Activated CD4-positive, alpha-beta T cell treated with anti-CD3 and anti-CD28 coated beads, Interleukin-2, amount 50 U/mL, for 24 hours (primary cell): ENCODE measurements around the gene AMPH.

Experiments
- DNase-seq, 2 donors: peaks; one replicate each; pipeline ENCODE4 v3.0.0-alpha.2; 2020; ENCODE audit warnings: low read depth in 1 of 2, low spot score in 1 of 2

Gene AMPH

DNA sequence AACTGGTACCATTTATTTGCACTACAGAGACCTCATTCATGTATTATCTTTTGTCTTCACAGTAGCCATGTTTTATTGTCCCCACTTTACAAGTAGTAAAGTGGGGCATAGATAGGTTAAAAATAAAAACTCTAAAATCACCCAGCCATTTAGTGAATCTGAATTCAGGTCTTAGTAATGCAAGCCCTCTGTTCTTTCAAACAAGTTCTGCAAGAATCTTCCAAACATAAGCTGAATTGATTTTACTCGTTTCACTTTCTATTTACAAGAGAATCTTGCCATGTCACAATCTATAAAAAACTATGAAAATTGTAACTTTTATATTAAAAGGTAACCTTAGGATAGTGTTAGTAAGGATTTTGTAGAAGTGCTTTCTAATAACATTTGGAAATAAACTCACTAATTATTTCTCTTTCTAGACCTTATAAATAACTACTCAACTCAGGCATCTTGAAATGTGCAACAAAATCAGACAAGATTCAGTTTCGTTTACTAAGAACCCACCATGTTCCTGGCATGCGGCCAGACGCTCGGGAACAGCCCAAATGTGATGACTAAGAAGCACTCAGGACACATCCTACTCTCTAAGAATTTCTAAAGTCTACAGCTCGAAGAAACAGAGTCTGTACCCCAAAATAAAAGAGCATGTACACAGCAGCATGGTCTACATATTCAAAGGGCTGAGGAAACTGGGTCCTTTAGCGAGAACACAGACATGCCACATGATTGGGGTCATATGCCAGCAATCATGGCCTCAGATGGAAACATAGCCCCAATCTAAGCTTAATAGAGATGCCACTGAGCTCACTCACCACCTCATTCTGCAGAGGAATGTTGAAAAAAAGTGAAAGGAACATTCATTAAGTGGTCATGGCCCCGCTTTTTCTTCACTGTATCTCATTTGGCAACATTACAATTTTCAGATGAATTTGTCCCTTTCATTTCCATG, 167.6 kb downstream of the AMPH start:
- DNase-seq, result peak; percentile 70 to 81

DNA sequence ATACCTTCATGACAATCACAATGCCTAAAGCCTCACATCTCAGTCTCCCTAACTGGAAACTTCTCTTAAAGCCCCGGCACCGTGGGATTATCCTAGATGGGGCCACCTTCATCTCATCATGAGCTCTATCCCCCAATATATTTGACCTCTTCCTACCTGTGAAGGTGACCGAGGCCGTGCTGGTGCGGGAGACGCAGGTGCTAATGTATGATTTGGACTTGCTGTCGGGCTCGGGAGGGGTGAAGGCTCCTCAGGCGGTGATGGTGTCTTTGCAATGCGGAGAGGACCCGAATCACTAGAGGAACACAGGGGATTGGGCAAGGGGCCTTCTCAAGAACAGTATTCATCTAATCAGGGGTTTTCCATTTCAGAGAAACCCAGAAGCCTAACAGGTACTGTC, 168.4 kb downstream of the AMPH start:
- DNase-seq, result no peak

DNA sequence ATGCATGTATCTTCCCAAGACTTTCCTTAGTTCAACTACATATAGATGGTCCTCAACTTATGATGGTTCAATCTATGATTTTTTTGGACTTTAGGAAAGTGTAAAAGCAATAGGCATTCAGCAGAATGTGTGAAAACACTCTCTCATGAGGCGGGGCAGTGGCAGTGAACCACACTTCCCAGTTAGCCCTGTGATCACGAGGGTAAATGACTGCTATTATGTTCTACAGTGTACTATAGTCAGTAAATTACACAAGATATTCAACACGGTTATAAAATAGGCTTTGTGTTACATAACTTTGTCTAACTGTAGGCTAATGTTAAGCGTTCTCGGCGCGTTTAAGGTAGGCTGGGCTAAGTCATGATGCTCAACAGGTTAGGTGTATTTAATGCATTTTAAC, 169.3 kb downstream of the AMPH start:
- DNase-seq, result no peak

DNA sequence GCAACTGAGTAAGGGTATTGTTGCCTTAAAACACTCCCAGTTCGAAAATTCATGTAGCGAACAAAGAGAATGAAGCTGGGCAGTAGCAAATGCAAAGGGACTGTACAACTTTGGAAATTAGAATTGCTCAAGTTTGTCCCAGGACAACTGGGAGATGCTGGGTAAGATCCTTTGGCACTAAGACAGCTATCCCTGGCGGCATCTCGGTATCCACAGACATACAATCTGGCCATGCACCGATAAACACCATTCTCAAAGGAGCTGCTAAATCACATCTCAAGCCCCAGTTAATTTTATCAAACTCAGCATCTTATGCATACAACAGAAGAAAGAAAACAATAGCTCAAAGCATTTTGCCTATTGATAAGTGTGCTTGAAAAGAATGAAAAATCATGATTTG, 177.3 kb downstream of the AMPH start:
- DNase-seq, result no peak

DNA sequence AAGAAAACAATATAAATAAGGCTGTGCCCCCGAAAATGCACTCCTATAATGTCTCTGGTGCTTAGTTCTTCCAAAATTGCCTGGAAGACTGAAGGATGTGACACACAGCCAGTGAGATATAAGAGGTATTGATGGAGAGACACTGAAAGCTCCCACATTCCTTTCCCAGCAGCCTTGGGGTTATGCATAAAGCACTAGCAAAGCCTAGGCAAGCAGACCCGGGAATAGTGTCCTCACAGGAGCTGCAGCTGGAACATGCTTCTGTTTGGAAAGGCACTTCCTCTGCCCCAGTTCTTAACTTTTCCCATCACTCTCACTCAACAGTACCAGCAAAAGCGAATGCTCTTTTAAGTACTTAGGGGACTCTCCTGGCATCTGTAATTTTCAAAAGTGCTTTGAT, 178.0 kb downstream of the AMPH start:
- no peak for DNase-seq

DNA sequence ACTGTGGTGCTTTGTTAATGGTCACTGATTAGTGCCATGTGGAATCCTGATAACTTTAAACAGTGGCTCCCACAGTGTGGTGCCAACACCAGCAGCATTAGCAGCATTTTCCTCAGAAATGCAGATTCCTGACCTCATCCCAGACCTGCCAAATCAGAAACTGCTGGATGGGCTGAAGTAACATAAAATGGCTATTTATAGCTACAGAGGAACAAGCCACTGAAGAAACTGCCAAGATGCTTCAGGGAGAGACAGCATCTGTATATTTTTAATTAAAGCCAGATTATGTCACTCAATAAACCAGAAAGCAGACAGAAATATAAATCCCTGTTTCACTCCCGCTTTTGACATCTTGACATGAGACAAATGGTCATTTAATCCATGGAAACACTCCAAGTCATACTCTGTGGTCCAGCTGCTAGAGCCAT, 178.5 kb downstream of the AMPH start:
- DNase-seq, result no peak

DNA sequence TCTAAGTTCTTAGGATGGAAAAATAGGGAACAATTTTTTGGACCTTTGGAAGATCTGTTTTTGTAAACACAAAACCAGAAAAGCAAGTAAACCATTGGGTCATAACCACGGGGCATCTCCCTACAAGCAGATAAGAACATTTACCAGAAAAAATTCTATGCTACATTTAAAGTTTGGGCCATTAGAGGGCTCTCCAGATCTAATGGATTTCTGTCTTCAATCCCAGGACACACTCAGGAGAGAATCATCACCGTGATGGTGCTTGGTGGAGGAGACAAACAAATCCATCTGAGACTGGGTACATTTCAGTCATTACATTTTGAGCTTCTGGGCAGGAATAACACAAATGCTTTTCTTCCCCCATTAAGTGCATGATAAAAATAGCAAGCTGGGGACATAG, 179.3 kb downstream of the AMPH start:
- no peak for DNase-seq

DNA sequence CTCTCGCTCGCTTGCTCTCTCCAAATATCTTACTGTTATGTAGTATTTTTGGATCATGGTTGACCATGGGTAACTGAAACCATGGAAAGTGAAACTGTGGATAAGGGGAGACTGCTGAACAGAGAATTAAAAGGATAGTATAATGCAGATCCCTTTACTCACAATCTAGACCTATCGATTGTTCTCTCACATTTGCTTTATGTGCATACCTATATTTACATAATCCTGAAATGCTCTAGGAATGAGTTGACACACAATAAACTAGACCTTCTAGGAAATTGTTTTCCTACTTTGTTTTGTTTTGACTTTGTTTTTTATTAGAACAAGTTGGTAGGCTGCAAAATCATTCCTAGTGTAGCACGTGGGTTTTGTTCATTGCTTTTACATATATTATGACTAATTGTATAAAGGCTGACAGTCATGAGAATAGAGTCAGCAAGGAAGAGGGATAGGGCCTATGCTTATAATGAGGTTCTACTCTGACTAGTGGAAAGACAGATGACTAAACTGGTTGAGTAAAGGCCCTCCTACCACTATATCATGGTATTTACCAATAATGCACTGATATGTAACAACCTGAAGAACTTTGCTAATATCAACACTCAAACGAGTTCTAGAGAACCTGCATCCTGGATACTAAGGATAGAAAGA, 182.5 kb downstream of the AMPH start:
- no peak for DNase-seq

DNA sequence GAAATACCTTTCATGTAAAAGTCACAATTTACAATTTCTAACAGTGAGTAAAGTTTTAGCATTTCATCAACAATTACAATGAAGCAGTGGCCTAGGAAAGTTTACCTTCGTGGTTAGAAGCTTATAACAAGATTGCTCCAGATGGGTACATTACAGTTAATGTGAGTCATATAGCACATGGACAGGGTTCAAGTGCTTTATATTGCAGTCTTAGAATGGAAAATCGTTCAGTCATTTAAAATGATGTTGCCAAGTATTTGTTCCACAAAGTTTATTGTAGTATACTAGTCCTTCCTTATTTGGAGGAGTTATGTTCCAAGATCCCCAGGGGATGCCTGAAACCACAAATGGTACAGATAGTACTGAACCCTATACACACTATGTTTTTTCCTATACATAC, 183.1 kb downstream of the AMPH start:
- DNase-seq, result no peak

DNA sequence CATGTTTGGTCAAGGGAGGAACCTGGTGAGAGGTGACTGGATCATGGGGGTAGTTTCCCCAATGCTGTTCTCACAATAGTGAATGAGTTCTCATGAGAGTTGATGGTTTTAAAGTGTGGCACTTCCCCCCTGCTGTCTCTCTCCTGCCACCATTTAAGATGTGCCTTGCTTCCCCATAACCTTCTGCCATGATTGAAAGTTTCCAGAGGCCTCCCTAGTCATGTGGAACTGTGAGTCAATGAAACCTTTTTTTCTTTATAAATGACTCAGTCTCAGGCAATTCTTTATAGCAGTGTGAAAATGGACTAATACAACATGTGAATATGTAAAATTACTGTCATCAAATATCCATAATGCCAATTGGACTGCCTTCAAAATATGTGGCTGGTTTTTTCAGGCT, 192.2 kb downstream of the AMPH start:
- DNase-seq, result peak in 1 of 2 donors; percentile 25

DNA sequence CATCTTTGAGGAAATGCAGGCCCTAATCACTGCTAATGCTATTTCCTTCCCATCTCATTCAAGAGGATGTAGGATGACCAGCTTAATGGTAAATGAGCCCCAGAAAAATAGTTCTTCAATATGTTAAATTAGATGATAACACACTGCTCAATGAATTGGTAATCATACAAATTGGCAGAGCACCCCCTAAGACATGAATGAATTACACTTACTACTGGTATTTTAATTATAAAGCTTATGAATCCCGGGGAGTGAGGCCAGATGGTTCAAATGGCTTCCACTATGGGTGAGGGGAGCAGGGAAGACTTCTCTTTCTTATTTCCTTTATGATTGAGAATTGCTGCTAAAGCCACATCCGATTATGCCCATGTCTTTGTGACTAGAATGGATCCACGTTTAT, 198.5 kb downstream of the AMPH start:
- no peak for DNase-seq

DNA sequence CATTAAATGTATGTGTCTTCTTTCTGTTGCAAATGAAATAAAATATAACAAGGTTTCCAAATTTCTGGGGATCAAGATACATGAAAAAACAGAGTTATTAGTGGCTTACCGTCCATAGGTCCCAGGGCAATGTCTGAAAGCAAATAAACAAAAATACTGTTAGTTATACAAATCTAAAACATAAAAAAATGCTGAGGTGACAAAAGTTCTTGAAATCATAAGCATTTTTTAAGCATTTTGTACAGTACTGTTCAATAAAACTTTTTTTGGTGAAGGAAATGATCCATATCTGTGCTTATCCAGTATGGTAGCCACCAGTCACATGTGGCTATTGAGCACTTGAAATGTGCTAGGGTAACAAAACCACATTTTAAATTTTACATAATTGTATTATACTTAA, 199.1 kb downstream of the AMPH start:
- DNase-seq, result no peak

DNA sequence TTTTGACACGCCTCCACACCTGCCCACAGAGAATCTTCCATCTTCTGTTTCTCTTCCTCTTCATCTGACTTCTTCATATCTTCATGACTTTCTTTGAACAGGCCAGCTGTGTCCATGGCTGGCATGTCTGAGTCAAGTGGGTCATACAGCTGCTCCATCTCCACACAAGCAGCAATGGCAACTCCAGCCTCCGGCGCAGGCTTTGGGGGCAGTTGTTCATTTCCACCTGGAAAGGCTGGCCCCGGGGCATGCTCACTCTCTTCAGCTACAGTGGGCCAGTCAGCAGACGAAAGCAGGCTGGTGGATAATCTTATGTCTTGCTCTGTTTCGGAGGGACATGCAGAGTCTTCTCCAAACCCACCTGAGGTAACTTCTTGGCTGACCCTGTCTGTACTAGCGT, 202.1 kb downstream of the AMPH start:
- no peak for DNase-seq

DNA sequence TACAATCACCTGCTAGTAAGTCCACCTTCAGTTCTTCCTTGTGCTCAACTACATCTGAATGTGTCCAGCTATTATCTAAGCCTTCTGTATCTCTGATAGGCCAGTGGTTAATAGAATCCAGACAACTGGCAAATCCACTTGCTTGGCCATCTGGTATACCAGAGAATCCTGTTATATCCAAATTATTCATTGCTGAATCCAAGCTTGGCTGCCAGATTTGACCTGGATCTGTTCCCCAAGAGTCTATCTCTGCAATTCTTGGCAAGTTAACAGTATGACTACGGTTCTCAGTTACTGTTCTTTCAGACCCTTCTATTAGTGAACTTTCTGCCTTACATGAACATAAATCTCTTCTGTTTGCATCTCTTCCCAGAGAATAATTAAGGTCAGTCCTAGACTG, 203.1 kb downstream of the AMPH start:
- DNase-seq, result no peak

DNA sequence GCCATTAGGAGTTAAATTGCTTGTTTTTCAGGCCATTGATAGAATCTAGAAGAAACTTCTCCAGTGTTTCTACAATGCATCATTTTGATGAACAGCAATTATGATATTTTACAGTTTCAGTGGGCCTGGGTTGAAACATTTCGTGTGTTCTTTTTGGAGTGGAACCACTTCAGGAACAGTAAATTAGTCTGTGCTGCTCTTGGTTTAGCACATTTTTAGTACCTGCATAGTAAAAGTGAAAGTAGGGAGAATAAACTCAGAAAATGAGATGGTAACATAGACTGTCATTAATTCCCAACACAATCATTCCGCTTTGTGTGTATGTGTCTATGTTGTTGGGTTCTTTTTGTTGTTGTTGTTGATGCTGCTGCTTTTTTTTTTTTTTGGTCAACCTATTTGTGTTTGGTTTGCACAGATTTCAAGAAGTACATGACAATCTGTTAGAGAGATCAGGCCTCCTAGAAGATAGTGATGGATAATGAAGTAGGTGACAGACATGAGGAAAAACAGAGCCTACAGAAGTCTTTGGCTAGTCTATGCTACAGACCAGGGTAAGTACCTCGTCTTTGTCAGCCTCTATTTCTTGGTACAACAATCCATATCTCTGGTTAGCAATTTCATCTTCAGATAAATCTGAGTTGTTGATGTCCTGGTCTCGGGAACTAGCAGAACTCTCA, 203.8 kb downstream of the AMPH start:
- DNase-seq, result no peak

DNA sequence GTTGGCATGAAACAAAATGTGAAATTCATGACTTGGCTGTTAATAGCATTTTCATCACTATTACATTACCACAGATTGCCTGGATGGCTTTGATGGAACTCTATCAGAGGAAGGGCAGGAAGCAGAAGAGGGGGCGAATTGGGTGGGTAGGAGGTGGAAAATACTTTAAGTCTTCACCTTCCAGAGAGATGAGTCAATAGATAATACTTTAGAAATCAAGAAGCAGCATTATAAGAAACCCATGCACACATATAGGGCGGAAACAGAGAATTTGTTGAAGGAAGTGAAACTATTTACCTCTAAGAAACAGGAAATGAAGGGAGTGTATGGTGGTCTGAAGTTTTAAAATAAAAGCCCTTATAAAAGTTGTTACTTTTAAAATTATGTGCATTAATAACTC, 205.7 kb downstream of the AMPH start:
- DNase-seq, result no peak

DNA sequence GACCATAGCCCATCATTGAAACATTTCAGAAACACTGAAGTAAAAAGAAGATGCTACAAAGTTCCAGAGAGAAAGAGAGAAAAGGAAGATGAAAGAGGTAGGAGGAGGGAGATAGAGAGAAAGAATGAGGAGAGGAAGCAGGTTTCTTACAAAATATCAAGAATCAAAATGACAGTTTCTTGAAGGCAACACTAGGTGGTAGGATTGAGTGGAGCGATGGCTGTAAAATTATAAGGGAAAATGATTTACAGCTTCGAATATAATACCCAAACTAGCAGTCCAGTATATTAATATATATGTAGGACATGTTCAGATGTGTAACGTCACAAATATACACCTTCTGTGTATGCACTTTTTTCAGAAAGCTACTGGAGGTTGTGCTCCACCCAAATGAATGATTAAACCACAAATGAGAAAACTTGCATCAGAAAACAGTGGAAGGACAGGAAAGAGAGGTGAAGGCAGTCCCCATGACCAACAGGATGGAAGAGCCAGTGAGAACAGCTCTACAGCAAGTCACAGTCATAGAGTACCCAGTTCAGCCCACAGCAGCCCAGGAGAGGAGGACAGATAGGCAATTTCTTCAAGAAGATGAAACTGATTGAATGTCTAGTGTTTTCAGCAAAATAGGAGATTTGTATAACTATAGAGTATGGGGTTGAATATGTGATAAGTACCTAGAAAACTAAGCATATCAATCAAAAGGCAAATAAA, 206.3 kb downstream of the AMPH start:
- DNase-seq, result no peak

DNA sequence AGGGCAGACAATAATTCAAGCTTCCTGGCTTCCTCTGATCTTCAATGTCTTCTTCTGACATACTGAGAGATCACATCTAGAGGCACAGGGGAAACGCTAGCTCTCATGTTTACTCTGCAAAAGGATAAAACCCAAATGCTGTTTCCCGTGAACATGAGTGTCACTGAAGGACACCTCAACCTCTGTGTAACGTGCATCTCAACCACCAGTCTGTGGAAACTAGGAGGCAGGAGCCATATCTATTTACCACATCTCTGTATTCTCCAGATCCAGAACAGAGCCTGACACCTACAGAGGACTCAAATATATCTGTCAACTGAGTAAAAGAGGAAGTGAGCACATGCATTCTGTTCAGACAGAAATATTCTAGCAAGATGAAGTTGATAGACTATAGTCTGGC, 217.4 kb downstream of the AMPH start:
- no peak for DNase-seq

DNA sequence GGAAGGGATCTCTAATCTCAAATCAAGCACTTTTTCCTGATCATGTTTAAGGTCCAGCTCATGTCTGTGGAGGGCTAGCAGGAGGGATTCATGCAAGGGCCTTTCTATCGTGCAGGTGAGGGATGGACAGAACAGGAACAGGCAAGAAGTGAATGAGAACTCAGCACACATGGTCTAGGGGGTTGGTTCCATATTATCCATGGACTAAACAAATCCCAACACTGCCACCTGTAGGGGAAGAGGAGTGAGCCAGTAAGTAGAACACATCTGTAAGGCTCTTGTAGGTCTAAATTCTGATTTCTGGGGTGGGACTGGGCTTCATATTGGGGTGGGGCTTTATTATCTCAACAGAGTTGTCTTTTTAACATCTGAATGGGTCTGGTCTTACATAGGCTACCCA, 219.8 kb downstream of the AMPH start:
- no peak for DNase-seq

DNA sequence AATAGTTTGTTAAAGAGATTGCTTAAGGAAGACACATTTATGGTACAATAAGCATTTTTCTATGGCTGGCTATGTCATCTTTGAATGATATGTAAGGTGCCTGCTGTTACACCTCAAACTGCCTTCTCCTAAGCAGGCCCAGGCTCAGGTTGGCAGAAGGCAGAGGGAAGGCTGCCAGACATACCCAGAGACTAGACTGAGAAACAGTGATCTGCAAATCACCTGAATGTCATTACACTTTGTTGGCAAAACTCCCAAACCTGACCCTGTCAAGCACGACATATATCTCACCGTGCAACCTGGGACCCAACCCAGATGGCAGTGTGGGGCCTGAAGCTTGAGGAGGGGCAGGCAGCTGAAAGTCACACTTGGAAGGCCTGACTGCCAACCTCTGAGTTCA, 221.1 kb downstream of the AMPH start:
- no peak for DNase-seq

DNA sequence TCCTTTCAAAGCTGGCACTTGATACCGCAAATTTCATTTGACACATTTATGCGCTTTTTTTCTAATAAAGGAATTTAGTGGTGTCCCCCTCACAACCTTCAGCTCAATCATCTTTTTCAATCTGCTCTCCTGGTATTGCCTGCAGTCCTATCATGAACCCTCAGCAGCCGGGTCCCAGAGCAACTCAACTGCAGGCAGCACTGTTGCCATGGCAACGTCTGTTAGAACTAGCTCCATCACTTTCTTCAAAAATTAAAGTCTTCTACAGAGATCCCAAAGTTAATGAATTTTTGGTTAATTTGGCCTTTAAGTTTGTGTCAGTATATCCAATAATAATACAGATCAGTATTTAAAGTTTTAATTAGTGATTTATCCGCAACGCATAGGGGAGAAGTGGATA, 221.6 kb downstream of the AMPH start:
- DNase-seq, result no peak
